ENCODE measurements around the gene EFHB.

The EFHB gene

GRCh38 chr3:19947549-19948225 is 13.7 kb upstream of the EFHB start:
- peak overlapping the region; percentile 84 for H3K4me3 ChIP-seq (ENCODE audit: low read depth, low read length)
- TF ChIP-seq CTCF (IDR thresholded peaks at IDR 0.05; ENCODE audit: low read depth, low read length), result no peak
- no peaks in the 10 kb centered on the region for H3K27me3 ChIP-seq
- peak; percentile 26 for DNase-seq
- H3K36me3 ChIP-seq, result peaks cover 3% of the 10 kb centered on the region; the same call in 1 of the 2 replicates
- H3K9me3 ChIP-seq, result no peaks in the 10 kb centered on the region
- H3K4me1 ChIP-seq, result no peaks in the 10 kb centered on the region

GRCh38 chr3:19946832-19947548 is 13.0 kb upstream of the EFHB start, which contains the start of gene RAB5A:
RAB5A (plus strand) TSS chr3:19947097; CDS start chr3:19950899, 3,802 bp downstream.
- no peaks in the 10 kb centered on the region for H3K4me1 ChIP-seq
- no peak for TF ChIP-seq CTCF (IDR thresholded peaks at IDR 0.05; ENCODE audit: low read depth, low read length)

GRCh38 chr3:19945969-19946831 is 12.2 kb upstream of the EFHB start:
- no peak for DNase-seq
- no peak for TF ChIP-seq CTCF (IDR thresholded peaks at IDR 0.05; ENCODE audit: low read depth, low read length)
- no peaks in the 10 kb centered on the region for H3K36me3 ChIP-seq
- no peaks in the 10 kb centered on the region for H3K4me1 ChIP-seq
- H3K27me3 ChIP-seq, result no peaks in the 10 kb centered on the region
- peak overlapping the region; percentile 84 for H3K4me3 ChIP-seq (ENCODE audit: low read depth, low read length)
- no peaks in the 10 kb centered on the region for H3K9me3 ChIP-seq

More at GRCh38 chr3:19946832-19947548, 13.0 kb upstream of the EFHB start, which contains the start of gene RAB5A:
- Histone ChIP-seq H3K27me3 (no peaks in the 10 kb centered on the region), H3K4me3 (ENCODE audit: low read depth, low read length) (peak within 1 kb of the TSS; percentile 84), H3K9me3 (no peaks in the 10 kb centered on the region), H3K36me3 (peaks cover 3% of the 10 kb centered on the region; the same call in 1 of the 2 replicates)
- DNase-seq, result peak; percentile 91

- H3K4me3 ChIP-seq (ENCODE audit: low read depth, low read length), result no peak overlapping the region
- H3K9me3 ChIP-seq, result no peaks in the 10 kb centered on the region
- H3K4me1 ChIP-seq, result no peaks in the 10 kb centered on the region
- no peaks in the 10 kb centered on the region for H3K27me3 ChIP-seq
- TF ChIP-seq CTCF (IDR thresholded peaks at IDR 0.05; ENCODE audit: low read depth, low read length), result no peak
- no peak for DNase-seq
- no peaks in the 10 kb centered on the region for H3K36me3 ChIP-seq
Measured at GRCh38 chr3:19945534-19945933, 11.5 kb upstream of the EFHB start.

- DNase-seq, result no peak
- H3K4me3 ChIP-seq (ENCODE audit: low read depth, low read length), result no peak overlapping the region
- no peaks in the 10 kb centered on the region for H3K36me3 ChIP-seq
- H3K9me3 ChIP-seq, result no peaks in the 10 kb centered on the region
- no peak for TF ChIP-seq CTCF (IDR thresholded peaks at IDR 0.05; ENCODE audit: low read depth, low read length)
- H3K27me3 ChIP-seq, result no peaks in the 10 kb centered on the region
- H3K4me1 ChIP-seq, result no peaks in the 10 kb centered on the region
Measured at GRCh38 chr3:19940643-19941042, 6.6 kb upstream of the EFHB start.

Data from BE2C (cell line).